Panc1 (cell line): ENCODE measurements around the gene LYPLA2. TPM values are rescaled to one million over a fixed set of nuclear protein-coding genes. Genes with fewer than 3 reads are reported as not detected.

Source experiments
- ATAC-seq: fragments of 200-7000 bp; cut with Tn5 transposase; 2 replicates; pipeline ENCODE4 v1.9.1; 2020; ENCODE audit warnings: mild to moderate bottlenecking, moderate library complexity
- BruUV-seq: library from RNA; stranded (reverse); fragments of 400-500 nt; replicated peaks from 2 replicates; lab custom pipeline; 2021; lab: Mats Ljungman, UMichigan
- CTCF ChIA-PET: fragments of 300-600 bp; sonication (Branson Sonifier 250); formaldehyde crosslinking; loops from one replicate; lab custom pipeline; 2022; ENCODE audit warnings: antibody characterized with exemption; lab: Charles Lee
- POLR2A ChIA-PET: fragments of 300-600 bp; sonication (Branson Sonifier 250); formaldehyde crosslinking; loops from one replicate; lab custom pipeline; 2022; ENCODE audit warnings: antibody characterized with exemption; lab: Charles Lee
- DNase-seq: peaks from one replicate; pipeline ENCODE4 v3.0.0-alpha.2; 2010; ENCODE audit warnings: low read depth, low spot score
- H3K27ac ChIP-seq: 2 replicates; pipeline ENCODE4 v1.5.1; 2011; ENCODE audit warnings: mild to moderate bottlenecking, low read length, inconsistent platforms
- H3K27me3 ChIP-seq: fragments of 200-500 bp; sonication (Bioruptor generic); 2 replicates; pipeline ENCODE4 v1.6.0; 2014; ENCODE audit warnings: low read length, inconsistent platforms; ENCODE audit not compliant: control insufficient read depth, insufficient read depth
- H3K36me3 ChIP-seq: fragments of 200-500 bp; sonication (Bioruptor generic); 2 replicates; pipeline ENCODE4 v1.5.1; 2014; ENCODE audit warnings: inconsistent platforms, mild to moderate bottlenecking, low read length, moderate library complexity; ENCODE audit not compliant: control insufficient read depth, insufficient read depth
- H3K4me1 ChIP-seq: 2 replicates; pipeline ENCODE4 v1.5.1; 2011; ENCODE audit warnings: inconsistent platforms, mild to moderate bottlenecking, low read length, moderate library complexity; ENCODE audit not compliant: control insufficient read depth, insufficient read depth
- H3K4me3 ChIP-seq, 2 experiments: 2 replicates each; pipeline ENCODE4 v1.5.1; 2011 to 2012; ENCODE audit warnings: low read depth in 2 of 2, low read length in 2 of 2, mild to moderate bottlenecking in 2 of 2, inconsistent platforms in 1 of 2, moderate library complexity in 1 of 2
- H3K9me3 ChIP-seq: fragments of 200-500 bp; sonication (Bioruptor generic); 2 replicates; pipeline ENCODE4 v1.5.1; 2014; ENCODE audit warnings: low read depth, mild to moderate bottlenecking, inconsistent platforms, low read length, moderate library complexity; ENCODE audit not compliant: control insufficient read depth, insufficient read depth
- CTCF ChIP-seq: fragments of 450-650 bp; IDR thresholded peaks from 2 replicates; pipeline ENCODE4 v1.5.1; 2017; ENCODE audit warnings: mild to moderate bottlenecking
- POLR2AphosphoS5 ChIP-seq: IDR thresholded peaks from 2 replicates; pipeline ENCODE4 v1.6.1; 2012; ENCODE audit warnings: mild to moderate bottlenecking, low read depth, low read length, moderate library complexity
- REST ChIP-seq, 2 experiments: IDR thresholded peaks; 2 replicates each; pipeline ENCODE4 v1.6.1; 2011 to 2012; ENCODE audit warnings: low read depth in 2 of 2, control low read depth in 1 of 2, low read length in 1 of 2, mild to moderate bottlenecking in 1 of 2, moderate library complexity in 1 of 2; ENCODE audit not compliant: insufficient read depth in 1 of 2
- SIN3A ChIP-seq: IDR thresholded peaks from 2 replicates; pipeline ENCODE4 v1.6.1; 2012; ENCODE audit warnings: low read depth, mild to moderate bottlenecking, low read length, moderate library complexity, borderline replicate concordance; ENCODE audit not compliant: insufficient read depth
- TCF7L2 ChIP-seq: IDR thresholded peaks from 2 replicates; pipeline ENCODE4 v1.6.1; 2011; ENCODE audit warnings: mild to moderate bottlenecking, low read depth, low read length, inconsistent platforms
- in situ Hi-C: cut with HindIII; loops from 2 replicates; pipeline ENCODE4 v1.10.0; 2016; ENCODE audit warnings: low sequenced_read_pairs, low pct_unique_long_range_greater_than_20kb
- intact Hi-C: fragments of 100-400 bp; cut with micrococcal nuclease; formaldehyde crosslinking; loops from one replicate; pipeline ENCODE4 v1.10.0; 2022; ENCODE audit not compliant: unreplicated experiment
- total RNA-seq: library from RNA; stranded (reverse); gene quantifications from one replicate; pipeline ENCODE4 v1.2.1, GENCODE V29; 2021; ENCODE audit not compliant: unreplicated experiment

The LYPLA2 gene
- total RNA-seq, 1 experiment from 2014 or later: 82.9 TPM

GRCh38 chr1:23817633-23818032, 26.7 kb downstream of the LYPLA2 start:
- TF ChIP-seq TCF7L2 (no peak), POLR2AphosphoS5 (no peak), CTCF (no peak), SIN3A (no peak), REST (IDR thresholded peaks at IDR 0.05; ENCODE audit: insufficient read depth in 1 of 2, low read depth in 2 of 2, low read length in 1 of 2) (no peak)
- ChIA-PET CTCF (no interaction called here), POLR2A (no interaction called here)
- no peaks in the 10 kb centered on the region for H3K36me3 ChIP-seq
- no peak overlapping the region for H3K4me3 ChIP-seq
- in situ Hi-C loops (no loop called here), intact Hi-C loops (loop anchor here (10.0 kb wide), 1 partner anchor 97 kb away; the partner anchor contains the start of gene CNR2)
- H3K4me1 ChIP-seq: no peaks in the 10 kb centered on the region
- H3K9me3 ChIP-seq: no peaks in the 10 kb centered on the region
- H3K27ac ChIP-seq: no peak overlapping the region
- H3K27me3 ChIP-seq: no peaks in the 10 kb centered on the region
- ATAC-seq: no peak
- no TSS peak for BruUV-seq
- no peak for DNase-seq

- BruUV-seq: TSS peak; percentile 91
- ATAC-seq: no peak
- H3K27ac ChIP-seq: no peak overlapping the region
These were observed 32.8 kb downstream of the LYPLA2 start for GRCh38 chr1:23823767-23824166.

More at GRCh38 chr1:23823767-23824166, 32.8 kb downstream of the LYPLA2 start:
- Histone ChIP-seq H3K9me3 (no peaks in the 10 kb centered on the region), H3K4me3 (no peak overlapping the region), H3K36me3 (no peaks in the 10 kb centered on the region; the same call in 1 of the 2 replicates), H3K27me3 (no peaks in the 10 kb centered on the region), H3K4me1 (0 out of 2 replicates have a peak, but pooled peaks cover 5% of the 10 kb centered on the region)
- TF ChIP-seq REST (IDR thresholded peaks at IDR 0.05; ENCODE audit: insufficient read depth in 1 of 2, low read depth in 2 of 2, low read length in 1 of 2): no peak
- TF ChIP-seq POLR2AphosphoS5: no peak
- TF ChIP-seq TCF7L2: no peak
- TF ChIP-seq SIN3A: no peak
- TF ChIP-seq CTCF: no peak
- ChIA-PET CTCF (interaction anchor here (0.7 kb wide), 1 partner anchor 13 kb away, joined by 16 read pairs; no protein-coding TSS in a partner anchor), POLR2A (interaction anchor here (0.6 kb wide), 1 partner anchor 101 kb away, joined by 14 read pairs; no protein-coding TSS in a partner anchor)
- intact Hi-C loops: no loop called here
- in situ Hi-C loops: no loop called here
- DNase-seq: no peak
